Subcutaneous adipose tissue (tissue), 4 donors: ENCODE measurements around the gene SLC17A4. TPM values are rescaled to one million over a fixed set of nuclear protein-coding genes. Genes with fewer than 3 reads are reported as not detected.

Experiments
- total RNA-seq, 4 donors: library from RNA; depleted of rRNA; stranded (reverse); fragments of >200 nt; gene quantifications; one replicate each; pipeline ENCODE4 v1.1.0, GENCODE V29; 2016
- TF ChIP-seq, protein P1 (sequence below): fragments of 450-650 bp; IDR thresholded peaks from one replicate; pipeline ENCODE4 v1.5.1; 2016; ENCODE audit warnings: low read depth, mild to moderate bottlenecking, control low read depth, antibody characterized with exemption, moderate library complexity

The SLC17A4 gene
- total RNA-seq, 4 donors from 2014 or later, result not detected

DNA sequence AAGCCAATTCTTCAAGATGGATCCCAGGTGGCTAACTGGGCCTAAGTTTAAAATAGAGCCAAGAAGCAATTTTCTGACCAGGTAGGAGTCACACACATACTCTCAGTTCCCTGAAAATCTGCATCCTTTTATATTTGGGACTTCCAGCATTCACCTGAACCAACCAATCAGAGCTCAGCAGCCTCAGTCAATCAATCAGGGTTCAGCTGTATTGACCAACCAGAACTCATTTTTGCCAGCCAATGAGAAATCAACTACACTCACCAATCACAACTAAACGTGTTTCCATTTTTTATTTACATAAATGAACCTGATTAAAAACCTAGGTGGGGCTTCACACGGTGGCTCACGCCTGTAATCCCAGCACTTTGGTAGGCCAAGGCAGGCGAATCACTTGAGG, 37.5 kb downstream of the SLC17A4 start:
- TF ChIP-seq, protein P1, sequence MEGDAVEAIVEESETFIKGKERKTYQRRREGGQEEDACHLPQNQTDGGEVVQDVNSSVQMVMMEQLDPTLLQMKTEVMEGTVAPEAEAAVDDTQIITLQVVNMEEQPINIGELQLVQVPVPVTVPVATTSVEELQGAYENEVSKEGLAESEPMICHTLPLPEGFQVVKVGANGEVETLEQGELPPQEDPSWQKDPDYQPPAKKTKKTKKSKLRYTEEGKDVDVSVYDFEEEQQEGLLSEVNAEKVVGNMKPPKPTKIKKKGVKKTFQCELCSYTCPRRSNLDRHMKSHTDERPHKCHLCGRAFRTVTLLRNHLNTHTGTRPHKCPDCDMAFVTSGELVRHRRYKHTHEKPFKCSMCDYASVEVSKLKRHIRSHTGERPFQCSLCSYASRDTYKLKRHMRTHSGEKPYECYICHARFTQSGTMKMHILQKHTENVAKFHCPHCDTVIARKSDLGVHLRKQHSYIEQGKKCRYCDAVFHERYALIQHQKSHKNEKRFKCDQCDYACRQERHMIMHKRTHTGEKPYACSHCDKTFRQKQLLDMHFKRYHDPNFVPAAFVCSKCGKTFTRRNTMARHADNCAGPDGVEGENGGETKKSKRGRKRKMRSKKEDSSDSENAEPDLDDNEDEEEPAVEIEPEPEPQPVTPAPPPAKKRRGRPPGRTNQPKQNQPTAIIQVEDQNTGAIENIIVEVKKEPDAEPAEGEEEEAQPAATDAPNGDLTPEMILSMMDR, result no peak

DNA sequence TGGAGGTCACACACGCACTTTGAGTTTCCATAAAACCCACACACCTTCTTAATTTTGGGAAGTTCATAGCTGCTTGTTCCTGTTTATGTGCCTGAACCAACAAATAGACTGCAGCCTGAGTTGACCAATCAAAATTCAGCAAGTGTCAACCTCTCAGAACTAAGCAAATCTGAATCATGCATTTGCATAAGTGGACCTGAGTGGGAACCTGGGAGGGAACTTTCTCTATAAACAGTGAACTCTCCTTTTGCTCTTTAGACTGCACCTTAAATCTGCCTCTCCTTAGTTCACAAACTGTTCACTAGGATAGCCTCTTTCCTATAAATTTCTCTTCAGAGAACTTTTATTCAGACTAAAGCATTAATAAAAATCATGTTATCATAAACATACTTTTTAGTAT, 39.4 kb downstream of the SLC17A4 start:
- TF ChIP-seq, protein P1, result no peak

DNA sequence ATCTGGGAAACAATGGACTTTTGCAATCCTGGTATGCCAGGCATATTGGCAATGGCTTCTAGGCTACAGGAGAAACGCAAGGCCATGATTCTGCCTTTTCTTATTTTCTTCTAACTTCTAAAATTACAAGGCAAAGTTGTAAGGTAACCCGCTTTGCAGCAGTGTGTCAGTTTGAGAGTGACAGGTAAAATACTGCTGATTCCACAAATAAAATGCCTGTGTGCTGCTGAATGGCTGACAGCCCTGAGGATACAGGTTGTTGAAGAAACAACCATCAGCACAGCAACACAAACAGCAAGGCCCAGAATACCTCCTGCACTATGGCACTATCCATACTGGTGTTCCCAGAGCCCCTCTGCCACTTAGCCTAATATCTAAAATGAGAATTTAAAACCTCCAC, 40.2 kb downstream of the SLC17A4 start:
- TF ChIP-seq, protein P1, result no peak

DNA sequence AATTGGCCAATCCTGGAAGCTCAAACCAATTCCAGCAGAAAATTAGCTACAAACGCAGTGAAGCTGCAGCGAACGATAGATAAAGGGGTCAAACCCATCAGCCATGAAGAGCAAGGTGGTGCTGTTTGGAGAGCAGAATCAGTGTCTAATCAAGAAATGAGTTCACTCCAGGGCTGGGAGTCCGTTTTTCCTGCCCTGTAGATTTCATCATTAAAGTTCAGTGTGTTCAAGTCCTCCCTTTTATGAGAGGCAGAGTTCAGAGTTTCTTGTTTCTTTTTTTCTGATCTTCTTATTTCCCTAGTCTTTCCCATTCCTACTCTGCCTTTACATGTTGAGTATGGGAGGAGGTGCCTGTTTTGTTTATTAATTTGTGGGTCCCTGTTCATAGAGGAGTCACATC, 46.9 kb downstream of the SLC17A4 start:
- TF ChIP-seq, protein P1, result no peak

DNA sequence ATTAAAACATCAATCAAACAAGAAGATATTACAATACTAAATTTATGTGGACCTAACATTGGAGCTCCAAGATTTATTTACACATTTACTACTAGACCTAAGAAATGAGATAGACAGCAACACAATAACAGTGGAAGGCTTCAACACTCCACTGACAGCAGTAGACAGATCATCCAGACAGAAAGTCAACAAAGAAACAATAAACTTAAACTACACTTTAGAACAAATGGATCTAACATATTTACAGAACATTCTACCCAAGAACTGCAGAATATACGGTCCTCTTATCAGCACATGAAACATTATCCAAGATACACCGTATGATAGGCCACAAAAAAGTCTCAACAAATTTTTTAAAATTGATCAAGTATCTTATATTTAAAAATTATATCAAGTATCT, 50.3 kb downstream of the SLC17A4 start:
- TF ChIP-seq, protein P1, result no peak

DNA sequence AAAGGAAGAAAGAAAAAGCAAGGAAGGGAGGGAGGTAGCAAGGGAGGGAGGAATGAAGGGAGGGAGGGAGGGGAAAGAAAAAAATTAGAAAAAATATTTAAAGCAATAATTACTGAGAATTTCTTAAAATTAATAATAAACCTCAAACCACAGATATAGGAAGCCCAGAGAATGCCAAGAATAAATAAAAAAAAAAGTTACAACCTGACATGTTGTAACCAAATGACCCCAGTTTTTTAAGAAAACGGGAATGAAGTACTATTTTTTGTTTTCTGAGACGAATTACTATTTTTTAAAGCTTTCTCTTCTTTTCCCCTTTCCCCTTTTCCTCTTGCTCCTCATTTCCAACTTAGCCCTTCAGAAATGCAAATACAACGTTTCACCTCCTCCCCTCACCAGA, 60.7 kb downstream of the SLC17A4 start:
- TF ChIP-seq, protein P1, result no peak

DNA sequence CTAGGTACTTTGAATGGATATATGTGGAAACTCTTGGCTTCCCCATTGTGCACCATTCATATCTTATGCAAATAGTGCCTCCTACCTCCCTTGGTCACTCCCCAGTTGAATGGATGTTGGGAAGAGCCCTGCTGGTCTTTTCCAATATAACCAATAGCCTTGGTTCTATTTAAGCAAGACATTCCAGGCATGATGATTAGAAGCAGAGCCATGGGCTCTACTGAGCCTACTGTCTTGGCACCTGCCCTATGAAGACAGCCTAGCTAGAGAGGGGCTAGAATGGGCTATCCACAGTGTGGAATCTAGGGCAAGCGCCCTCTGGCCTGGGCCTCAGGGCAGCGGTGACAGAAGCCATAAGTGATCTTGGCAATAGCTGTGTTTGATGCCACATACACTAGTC, 61.7 kb downstream of the SLC17A4 start:
- TF ChIP-seq, protein P1, result no peak
